HEK293 (cell line): ENCODE data around the gene PLOD3.
A peak's percentile ranks its signal among the peaks of the same experiment; 100 is the strongest.

Experiments
- CTCF ChIA-PET: fragments of 350-600 bp; formaldehyde crosslinking; extraction: SDS; loops from one replicate; lab custom pipeline; 2021; ENCODE audit warnings: antibody characterized with exemption; lab: Yijun Ruan, JAX
- POLR2A ChIA-PET: fragments of 300-600 bp; formaldehyde crosslinking; extraction: SDS; loops from one replicate; lab custom pipeline; 2020; ENCODE audit warnings: antibody characterized with exemption, inconsistent platforms; lab: Yijun Ruan, JAX
- H3K27ac ChIP-seq: fragments of 200-500 bp; sonication (Bioruptor generic); 2 replicates; pipeline ENCODE4 v1.5.1; 2014; ENCODE audit warnings: low read depth, low read length, control low read depth, inconsistent platforms; ENCODE audit errors: extremely low read depth
- H3K36me3 ChIP-seq, 2 experiments: fragments of 200-500 bp in 1 of 2; sonication (Bioruptor generic) in 1 of 2; 1 replicate in 1 of 2; 2 replicates in 1 of 2; pipeline ENCODE4 v1.5.1; 2014 to 2017; ENCODE audit warnings: inconsistent platforms in 2 of 2, low read length in 2 of 2; ENCODE audit not compliant: control insufficient read depth in 2 of 2, insufficient read depth in 1 of 2
- H3K4me1 ChIP-seq: fragments of 200-500 bp; sonication (Bioruptor generic); 2 replicates; pipeline ENCODE4 v1.5.1; 2014; ENCODE audit warnings: mild to moderate bottlenecking, low read length, inconsistent platforms; ENCODE audit not compliant: control insufficient read depth, insufficient read depth
- H3K4me3 ChIP-seq: 2 replicates; pipeline ENCODE4 v1.5.1; 2011; ENCODE audit warnings: low read depth, mild to moderate bottlenecking, control low read depth, low read length, moderate library complexity
- H3K9me3 ChIP-seq: fragments of 200-500 bp; sonication (Bioruptor generic); 2 replicates; pipeline ENCODE4 v1.5.1; 2014; ENCODE audit warnings: low read depth, low read length, inconsistent platforms; ENCODE audit not compliant: control insufficient read depth, insufficient read depth
- GLI2 ChIP-seq: fragments of 450-650 bp; formaldehyde crosslinking; IDR thresholded peaks from 2 replicates; pipeline ENCODE4; 2017; ENCODE audit warnings: missing biosample characterization, missing genetic modification characterization, low read depth, borderline replicate concordance
- KLF1 ChIP-seq: fragments of 450-650 bp; formaldehyde crosslinking; IDR thresholded peaks from 2 replicates; pipeline ENCODE4 v1.5.1; 2016; ENCODE audit warnings: missing biosample characterization, missing genetic modification characterization
- SP2 ChIP-seq: fragments of 450-650 bp; formaldehyde crosslinking; IDR thresholded peaks from 2 replicates; pipeline ENCODE4 v1.5.1; 2016; ENCODE audit warnings: missing biosample characterization, missing genetic modification characterization
- SP3 ChIP-seq: fragments of 450-650 bp; formaldehyde crosslinking; IDR thresholded peaks from 2 replicates; pipeline ENCODE4 v1.5.1; 2016; ENCODE audit warnings: missing biosample characterization, missing genetic modification characterization
- ZBTB17 ChIP-seq: fragments of 450-650 bp; formaldehyde crosslinking; IDR thresholded peaks from 2 replicates; pipeline ENCODE4 v1.5.1; 2016; ENCODE audit warnings: missing biosample characterization, missing genetic modification characterization
- ZBTB26 ChIP-seq: fragments of 450-650 bp; formaldehyde crosslinking; optimal IDR thresholded peaks from 2 replicates; pipeline ENCODE3; 2016; ENCODE audit warnings: missing biosample characterization, mild to moderate bottlenecking, missing genetic modification characterization
- ZFP3 ChIP-seq: fragments of 450-650 bp; formaldehyde crosslinking; IDR thresholded peaks from 2 replicates; pipeline ENCODE4 v1.5.1; 2016; ENCODE audit warnings: low read depth, missing biosample characterization, missing genetic modification characterization
- ZNF169 ChIP-seq: fragments of 450-650 bp; formaldehyde crosslinking; IDR thresholded peaks from 2 replicates; pipeline ENCODE4 v1.5.1; 2016; ENCODE audit warnings: missing biosample characterization, missing genetic modification characterization
- ZNF24 ChIP-seq: fragments of 450-650 bp; formaldehyde crosslinking; IDR thresholded peaks from 2 replicates; pipeline ENCODE4 v1.5.1; 2016; ENCODE audit warnings: missing biosample characterization, missing genetic modification characterization
- ZNF324 ChIP-seq: fragments of 450-650 bp; formaldehyde crosslinking; IDR thresholded peaks from 2 replicates; pipeline ENCODE4 v1.5.1; 2016; ENCODE audit warnings: missing biosample characterization, missing genetic modification characterization
- ZNF514 ChIP-seq: fragments of 450-650 bp; formaldehyde crosslinking; IDR thresholded peaks from 2 replicates; pipeline ENCODE4 v1.5.1; 2016; ENCODE audit warnings: missing biosample characterization, missing genetic modification characterization
- ZNF645 ChIP-seq: fragments of 450-650 bp; formaldehyde crosslinking; IDR thresholded peaks from 2 replicates; pipeline ENCODE4; 2016; ENCODE audit warnings: missing biosample characterization, missing genetic modification characterization
- ZNF704 ChIP-seq: fragments of 450-650 bp; formaldehyde crosslinking; IDR thresholded peaks from 2 replicates; pipeline ENCODE4 v1.5.1; 2016; ENCODE audit warnings: missing biosample characterization, missing genetic modification characterization
- TF ChIP-seq, protein P1 (sequence below): fragments of 450-650 bp; formaldehyde crosslinking; IDR thresholded peaks from 2 replicates; pipeline ENCODE4 v1.5.1; 2016; ENCODE audit warnings: missing biosample characterization, missing genetic modification characterization
- TF ChIP-seq, protein P2 (sequence below): fragments of 450-650 bp; formaldehyde crosslinking; IDR thresholded peaks from 2 replicates; pipeline ENCODE4 v1.5.1; 2017; ENCODE audit warnings: missing biosample characterization, mild to moderate bottlenecking, missing genetic modification characterization, moderate library complexity
- TF ChIP-seq, protein P3 (sequence below): fragments of 450-650 bp; IDR thresholded peaks from 2 replicates; pipeline ENCODE4 v1.5.1; 2018; ENCODE audit warnings: missing biosample characterization, mild to moderate bottlenecking, missing genetic modification characterization
- TF ChIP-seq, protein P4 (sequence below): fragments of 450-650 bp; formaldehyde crosslinking; IDR thresholded peaks from 2 replicates; pipeline ENCODE4 v1.5.1; 2016; ENCODE audit warnings: missing biosample characterization, missing genetic modification characterization
- TF ChIP-seq, protein P5 (sequence below): fragments of 450-650 bp; formaldehyde crosslinking; IDR thresholded peaks from 2 replicates; pipeline ENCODE4 v1.5.1; 2017; ENCODE audit warnings: missing biosample characterization, missing genetic modification characterization
- TF ChIP-seq, protein P6 (sequence below): fragments of 450-650 bp; formaldehyde crosslinking; IDR thresholded peaks from 2 replicates; pipeline ENCODE4 v1.5.1; 2016; ENCODE audit warnings: missing biosample characterization, missing genetic modification characterization, low read depth

Gene PLOD3

GRCh38 chr7:101174322-101174854 lies 43.0 kb downstream of the PLOD3 start (continued):
- TF ChIP-seq, protein P1, sequence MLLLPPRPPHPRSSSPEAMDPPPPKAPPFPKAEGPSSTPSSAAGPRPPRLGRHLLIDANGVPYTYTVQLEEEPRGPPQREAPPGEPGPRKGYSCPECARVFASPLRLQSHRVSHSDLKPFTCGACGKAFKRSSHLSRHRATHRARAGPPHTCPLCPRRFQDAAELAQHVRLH (tag by site-specific recombination): no peak

DNA sequence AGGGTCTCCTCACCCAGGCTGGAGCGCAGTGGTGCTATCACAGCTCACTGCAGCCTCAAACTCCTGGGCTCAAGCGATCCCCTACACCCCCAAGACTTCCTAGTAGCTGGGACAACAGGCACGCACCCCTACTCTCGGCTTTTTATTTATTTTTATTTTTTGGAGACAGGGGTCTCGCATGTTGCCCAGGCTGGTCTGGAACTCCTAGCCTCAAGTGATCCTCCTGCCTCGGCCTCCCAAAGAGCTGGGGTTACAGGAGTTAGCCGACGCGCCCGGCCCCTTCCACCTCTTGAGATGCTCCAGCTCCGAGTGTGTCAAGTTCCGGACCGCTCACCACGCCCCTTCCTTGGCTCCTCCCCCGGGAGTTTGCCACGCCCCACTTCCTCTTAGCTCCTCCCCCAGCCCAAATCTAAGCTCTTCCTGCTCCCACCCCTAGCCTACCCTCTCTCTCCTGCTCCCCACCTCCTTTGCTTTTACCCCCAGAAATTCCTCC lies 43.6 kb downstream of the PLOD3 start:
- peaks cover 7% of the 10 kb centered on the region; the same call in 1 of the 2 replicates for H3K4me1 ChIP-seq
- ChIA-PET POLR2A (interaction anchor here (0.6 to 1.7 kb wide), 5 partner anchors 9 to 292 kb away, joined by 3 to 5 read pairs (median 4); partner anchors contain the start of genes PLOD3 and ZNHIT1), CTCF (interaction anchor here (0.5 to 2.1 kb wide), 11 partner anchors 8 to 329 kb away, joined by 3 to 21 read pairs (median 5); partner anchors contain the start of genes CLDN15 and VGF)
- H3K27ac ChIP-seq: no peak overlapping the region
- no peak overlapping the region for H3K4me3 ChIP-seq
- H3K9me3 ChIP-seq: no peaks in the 10 kb centered on the region
- no peaks in the 10 kb centered on the region for H3K36me3 ChIP-seq
- TF ChIP-seq, protein P2, sequence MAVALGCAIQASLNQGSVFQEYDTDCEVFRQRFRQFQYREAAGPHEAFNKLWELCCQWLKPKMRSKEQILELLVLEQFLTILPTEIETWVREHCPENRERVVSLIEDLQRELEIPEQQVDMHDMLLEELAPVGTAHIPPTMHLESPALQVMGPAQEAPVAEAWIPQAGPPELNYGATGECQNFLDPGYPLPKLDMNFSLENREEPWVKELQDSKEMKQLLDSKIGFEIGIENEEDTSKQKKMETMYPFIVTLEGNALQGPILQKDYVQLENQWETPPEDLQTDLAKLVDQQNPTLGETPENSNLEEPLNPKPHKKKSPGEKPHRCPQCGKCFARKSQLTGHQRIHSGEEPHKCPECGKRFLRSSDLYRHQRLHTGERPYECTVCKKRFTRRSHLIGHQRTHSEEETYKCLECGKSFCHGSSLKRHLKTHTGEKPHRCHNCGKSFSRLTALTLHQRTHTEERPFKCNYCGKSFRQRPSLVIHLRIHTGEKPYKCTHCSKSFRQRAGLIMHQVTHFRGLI (tag by site-specific recombination): no peak; the same call in 1 of the 2 replicates
- peak; percentile 91 for TF ChIP-seq SP3 (tag by site-specific recombination)
- TF ChIP-seq, protein P3, sequence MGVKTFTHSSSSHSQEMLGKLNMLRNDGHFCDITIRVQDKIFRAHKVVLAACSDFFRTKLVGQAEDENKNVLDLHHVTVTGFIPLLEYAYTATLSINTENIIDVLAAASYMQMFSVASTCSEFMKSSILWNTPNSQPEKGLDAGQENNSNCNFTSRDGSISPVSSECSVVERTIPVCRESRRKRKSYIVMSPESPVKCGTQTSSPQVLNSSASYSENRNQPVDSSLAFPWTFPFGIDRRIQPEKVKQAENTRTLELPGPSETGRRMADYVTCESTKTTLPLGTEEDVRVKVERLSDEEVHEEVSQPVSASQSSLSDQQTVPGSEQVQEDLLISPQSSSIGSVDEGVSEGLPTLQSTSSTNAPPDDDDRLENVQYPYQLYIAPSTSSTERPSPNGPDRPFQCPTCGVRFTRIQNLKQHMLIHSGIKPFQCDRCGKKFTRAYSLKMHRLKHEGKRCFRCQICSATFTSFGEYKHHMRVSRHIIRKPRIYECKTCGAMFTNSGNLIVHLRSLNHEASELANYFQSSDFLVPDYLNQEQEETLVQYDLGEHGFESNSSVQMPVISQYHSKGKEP: no peak
- TF ChIP-seq KLF1 (tag by site-specific recombination): peak; percentile 28
- no peak for TF ChIP-seq ZNF514 (tag by site-specific recombination)
- TF ChIP-seq ZNF324 (tag by site-specific recombination): peak; percentile 80; the same call in 1 of the 2 replicates
- TF ChIP-seq ZBTB26 (tag by site-specific recombination): no peak
- TF ChIP-seq, protein P4, sequence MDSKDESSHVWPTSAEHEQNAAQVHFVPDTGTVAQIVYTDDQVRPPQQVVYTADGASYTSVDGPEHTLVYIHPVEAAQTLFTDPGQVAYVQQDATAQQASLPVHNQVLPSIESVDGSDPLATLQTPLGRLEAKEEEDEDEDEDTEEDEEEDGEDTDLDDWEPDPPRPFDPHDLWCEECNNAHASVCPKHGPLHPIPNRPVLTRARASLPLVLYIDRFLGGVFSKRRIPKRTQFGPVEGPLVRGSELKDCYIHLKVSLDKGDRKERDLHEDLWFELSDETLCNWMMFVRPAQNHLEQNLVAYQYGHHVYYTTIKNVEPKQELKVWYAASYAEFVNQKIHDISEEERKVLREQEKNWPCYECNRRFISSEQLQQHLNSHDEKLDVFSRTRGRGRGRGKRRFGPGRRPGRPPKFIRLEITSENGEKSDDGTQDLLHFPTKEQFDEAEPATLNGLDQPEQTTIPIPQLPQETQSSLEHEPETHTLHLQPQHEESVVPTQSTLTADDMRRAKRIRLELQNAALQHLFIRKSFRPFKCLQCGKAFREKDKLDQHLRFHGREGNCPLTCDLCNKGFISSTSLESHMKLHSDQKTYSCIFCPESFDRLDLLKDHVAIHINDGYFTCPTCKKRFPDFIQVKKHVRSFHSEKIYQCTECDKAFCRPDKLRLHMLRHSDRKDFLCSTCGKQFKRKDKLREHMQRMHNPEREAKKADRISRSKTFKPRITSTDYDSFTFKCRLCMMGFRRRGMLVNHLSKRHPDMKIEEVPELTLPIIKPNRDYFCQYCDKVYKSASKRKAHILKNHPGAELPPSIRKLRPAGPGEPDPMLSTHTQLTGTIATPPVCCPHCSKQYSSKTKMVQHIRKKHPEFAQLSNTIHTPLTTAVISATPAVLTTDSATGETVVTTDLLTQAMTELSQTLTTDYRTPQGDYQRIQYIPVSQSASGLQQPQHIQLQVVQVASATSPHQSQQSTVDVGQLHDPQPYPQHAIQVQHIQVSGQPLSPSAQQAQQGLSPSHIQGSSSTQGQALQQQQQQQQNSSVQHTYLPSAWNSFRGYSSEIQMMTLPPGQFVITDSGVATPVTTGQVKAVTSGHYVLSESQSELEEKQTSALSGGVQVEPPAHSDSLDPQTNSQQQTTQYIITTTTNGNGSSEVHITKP: peak; percentile 63; the same call in 1 of the 2 replicates
- TF ChIP-seq GLI2 (tag by site-specific recombination): no peak
- TF ChIP-seq ZNF645: no peak
- no peak; the same call in 1 of the 2 replicates for TF ChIP-seq ZNF24 (tag by site-specific recombination)
- peak; percentile 59 for TF ChIP-seq SP2
- TF ChIP-seq, protein P5, sequence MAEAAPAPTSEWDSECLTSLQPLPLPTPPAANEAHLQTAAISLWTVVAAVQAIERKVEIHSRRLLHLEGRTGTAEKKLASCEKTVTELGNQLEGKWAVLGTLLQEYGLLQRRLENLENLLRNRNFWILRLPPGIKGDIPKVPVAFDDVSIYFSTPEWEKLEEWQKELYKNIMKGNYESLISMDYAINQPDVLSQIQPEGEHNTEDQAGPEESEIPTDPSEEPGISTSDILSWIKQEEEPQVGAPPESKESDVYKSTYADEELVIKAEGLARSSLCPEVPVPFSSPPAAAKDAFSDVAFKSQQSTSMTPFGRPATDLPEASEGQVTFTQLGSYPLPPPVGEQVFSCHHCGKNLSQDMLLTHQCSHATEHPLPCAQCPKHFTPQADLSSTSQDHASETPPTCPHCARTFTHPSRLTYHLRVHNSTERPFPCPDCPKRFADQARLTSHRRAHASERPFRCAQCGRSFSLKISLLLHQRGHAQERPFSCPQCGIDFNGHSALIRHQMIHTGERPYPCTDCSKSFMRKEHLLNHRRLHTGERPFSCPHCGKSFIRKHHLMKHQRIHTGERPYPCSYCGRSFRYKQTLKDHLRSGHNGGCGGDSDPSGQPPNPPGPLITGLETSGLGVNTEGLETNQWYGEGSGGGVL (tag by site-specific recombination): peak; percentile 69
- TF ChIP-seq ZFP3 (tag by site-specific recombination): peak; percentile 64; the same call in 1 of the 2 replicates
- peak; percentile 40; the same call in 1 of the 2 replicates for TF ChIP-seq ZBTB17 (tag by site-specific recombination)
- TF ChIP-seq ZNF169 (tag by site-specific recombination): no peak
- TF ChIP-seq ZNF704 (tag by site-specific recombination): no peak
- TF ChIP-seq, protein P6, sequence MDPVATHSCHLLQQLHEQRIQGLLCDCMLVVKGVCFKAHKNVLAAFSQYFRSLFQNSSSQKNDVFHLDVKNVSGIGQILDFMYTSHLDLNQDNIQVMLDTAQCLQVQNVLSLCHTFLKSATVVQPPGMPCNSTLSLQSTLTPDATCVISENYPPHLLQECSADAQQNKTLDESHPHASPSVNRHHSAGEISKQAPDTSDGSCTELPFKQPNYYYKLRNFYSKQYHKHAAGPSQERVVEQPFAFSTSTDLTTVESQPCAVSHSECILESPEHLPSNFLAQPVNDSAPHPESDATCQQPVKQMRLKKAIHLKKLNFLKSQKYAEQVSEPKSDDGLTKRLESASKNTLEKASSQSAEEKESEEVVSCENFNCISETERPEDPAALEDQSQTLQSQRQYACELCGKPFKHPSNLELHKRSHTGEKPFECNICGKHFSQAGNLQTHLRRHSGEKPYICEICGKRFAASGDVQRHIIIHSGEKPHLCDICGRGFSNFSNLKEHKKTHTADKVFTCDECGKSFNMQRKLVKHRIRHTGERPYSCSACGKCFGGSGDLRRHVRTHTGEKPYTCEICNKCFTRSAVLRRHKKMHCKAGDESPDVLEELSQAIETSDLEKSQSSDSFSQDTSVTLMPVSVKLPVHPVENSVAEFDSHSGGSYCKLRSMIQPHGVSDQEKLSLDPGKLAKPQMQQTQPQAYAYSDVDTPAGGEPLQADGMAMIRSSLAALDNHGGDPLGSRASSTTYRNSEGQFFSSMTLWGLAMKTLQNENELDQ (tag by site-specific recombination): no peak
